ENCODE measurements around the gene PRG2. TPM values are rescaled to one million over a fixed set of nuclear protein-coding genes. Genes with fewer than 3 reads are reported as not detected.

The PRG2 gene
- total RNA-seq, 1 donor from 2014 or later: not detected

DNA sequence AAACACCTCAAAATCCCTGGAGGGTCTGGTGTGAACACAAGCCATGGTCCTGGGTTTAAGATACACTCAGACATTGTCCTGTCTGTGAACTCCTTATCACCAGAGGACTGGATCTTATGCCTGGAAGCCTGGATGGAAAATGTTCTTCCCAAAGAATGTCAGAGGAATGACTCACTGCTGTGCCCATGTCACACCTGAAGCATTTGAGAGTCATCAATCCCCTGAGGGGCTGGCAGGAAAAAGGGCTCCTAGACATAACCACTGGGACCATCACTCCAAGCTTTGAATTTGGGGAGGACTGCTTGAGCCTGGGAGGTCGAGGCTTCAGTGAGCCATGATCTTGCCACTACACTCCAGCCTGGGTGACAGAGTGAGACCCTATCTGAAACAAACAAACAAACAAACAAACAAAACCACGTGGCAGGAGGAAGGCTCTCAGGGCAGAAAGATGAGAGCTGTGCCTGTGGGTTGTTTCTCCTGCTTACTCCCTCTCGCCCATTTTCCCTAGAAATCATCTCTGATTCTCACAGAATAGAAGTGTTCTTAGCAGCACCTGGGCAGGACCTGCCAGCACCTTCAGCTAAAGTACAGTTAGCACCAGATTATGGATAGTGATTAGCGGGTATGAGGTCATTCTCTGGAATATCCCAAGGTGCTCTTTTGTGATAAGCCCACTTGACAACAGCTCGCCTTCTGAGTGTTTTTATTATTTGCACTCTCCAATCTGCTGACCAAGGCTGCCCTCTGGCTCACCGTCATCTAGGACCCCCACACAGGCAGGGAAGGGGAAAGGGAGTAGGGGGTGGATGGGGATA lies 11.9 kb upstream of the PRG2 start:
- ATAC-seq (no peak), DNase-seq (no peak)
- intact Hi-C loops (cut with micrococcal nuclease): no loop called here

DNA sequence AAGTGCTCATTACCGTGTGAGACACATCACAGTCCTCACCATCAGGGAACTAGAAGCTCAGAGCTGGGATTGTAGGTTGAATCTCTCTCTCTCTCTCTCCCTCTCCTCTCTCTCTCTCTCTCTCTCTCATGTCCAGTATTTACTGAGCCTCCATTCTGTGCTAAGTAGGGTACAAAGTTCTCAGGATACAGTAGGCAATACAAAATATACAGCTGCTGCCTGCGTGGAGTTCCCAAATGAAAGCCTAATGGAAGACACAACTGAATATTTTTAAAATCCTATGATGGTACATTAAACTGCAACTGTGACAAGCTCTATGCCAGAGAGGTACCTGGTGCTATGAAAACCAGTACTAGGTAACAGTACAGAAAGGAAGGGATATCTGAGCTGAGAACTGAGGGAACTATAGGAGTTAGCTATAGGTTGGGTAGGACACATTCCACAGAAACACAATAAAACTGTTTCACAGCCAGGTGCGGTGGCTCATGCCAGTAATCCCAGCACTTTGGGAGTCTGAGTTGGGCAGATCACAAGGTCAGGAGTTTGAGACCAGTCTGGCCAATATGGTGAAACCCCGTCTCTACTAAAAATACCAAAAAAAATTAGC lies 9.6 kb upstream of the PRG2 start:
- ATAC-seq (no peak), DNase-seq (no peak)
- intact Hi-C loops (cut with micrococcal nuclease): no loop called here

DNA sequence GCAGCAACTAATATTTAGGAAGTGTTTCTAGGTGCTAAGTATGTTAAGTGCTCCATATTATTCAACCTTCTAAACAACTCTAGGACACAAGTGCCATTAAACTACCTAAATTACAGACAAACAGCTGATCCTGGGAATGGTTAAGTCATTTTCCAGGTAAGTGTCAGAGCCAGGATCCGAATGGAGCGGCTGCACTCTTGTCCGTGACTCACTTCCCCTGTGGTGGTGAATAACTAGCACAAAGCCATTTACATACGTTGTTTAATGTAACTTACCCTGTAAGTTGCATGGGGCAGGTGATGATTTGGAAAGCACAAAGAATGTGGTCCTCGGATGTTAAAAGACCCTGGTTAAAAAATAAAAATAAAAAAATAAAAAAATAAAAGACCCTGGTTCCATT lies 8.8 kb upstream of the PRG2 start:
- no peak for DNase-seq
- intact Hi-C loops (cut with micrococcal nuclease): no loop called here
- no peak for ATAC-seq

DNA sequence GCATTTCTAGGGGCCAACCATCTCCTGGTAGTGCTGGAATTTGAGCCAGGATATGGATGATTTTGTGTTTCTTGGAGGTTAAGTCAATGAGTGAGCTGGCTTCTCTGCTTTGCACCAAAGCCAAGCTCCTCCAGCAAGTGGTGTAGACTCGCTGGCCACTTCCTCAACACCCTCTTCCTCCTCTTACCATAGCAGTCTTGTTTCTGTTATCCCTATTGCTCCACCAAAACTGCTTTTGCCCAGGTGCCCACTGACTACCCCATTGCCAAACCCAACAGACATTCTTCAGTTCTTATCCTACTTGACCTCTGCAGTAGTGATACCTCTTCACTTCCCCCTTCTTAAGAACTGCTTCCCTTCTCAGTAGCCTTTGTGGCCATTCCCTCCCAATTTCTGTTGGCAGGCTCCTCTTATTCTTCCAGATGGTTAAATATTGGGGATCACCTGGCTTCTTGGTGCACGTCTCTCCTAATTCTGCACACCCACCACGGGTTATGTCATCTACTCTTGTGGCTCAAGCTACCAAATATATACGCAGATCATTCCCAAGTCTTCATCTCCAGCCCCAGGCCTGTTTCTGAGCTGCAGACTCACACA lies 7.0 kb upstream of the PRG2 start:
- ATAC-seq (no peak), DNase-seq (no peak)
- intact Hi-C loops (cut with micrococcal nuclease): no loop called here

DNA sequence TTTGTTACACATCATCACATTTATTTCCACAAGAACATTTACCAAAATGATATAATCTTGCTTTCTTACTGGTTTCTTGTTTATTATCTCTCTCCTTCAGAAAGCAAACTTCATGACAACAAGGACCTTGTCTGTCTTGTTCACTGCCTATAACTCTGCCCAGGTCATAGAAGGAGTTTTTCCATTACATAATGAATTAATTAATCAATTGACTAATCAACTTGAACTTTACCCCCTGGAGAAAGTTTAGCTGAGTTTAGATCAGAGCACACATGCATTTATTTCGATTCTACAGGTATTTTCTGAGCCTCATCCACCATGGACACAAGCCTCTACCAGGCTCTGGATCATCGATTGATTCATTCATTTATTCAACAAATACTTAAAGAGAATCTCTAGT lies 6.3 kb upstream of the PRG2 start:
- no peak for ATAC-seq
- intact Hi-C loops (cut with micrococcal nuclease): no loop called here
- no peak for DNase-seq

DNA sequence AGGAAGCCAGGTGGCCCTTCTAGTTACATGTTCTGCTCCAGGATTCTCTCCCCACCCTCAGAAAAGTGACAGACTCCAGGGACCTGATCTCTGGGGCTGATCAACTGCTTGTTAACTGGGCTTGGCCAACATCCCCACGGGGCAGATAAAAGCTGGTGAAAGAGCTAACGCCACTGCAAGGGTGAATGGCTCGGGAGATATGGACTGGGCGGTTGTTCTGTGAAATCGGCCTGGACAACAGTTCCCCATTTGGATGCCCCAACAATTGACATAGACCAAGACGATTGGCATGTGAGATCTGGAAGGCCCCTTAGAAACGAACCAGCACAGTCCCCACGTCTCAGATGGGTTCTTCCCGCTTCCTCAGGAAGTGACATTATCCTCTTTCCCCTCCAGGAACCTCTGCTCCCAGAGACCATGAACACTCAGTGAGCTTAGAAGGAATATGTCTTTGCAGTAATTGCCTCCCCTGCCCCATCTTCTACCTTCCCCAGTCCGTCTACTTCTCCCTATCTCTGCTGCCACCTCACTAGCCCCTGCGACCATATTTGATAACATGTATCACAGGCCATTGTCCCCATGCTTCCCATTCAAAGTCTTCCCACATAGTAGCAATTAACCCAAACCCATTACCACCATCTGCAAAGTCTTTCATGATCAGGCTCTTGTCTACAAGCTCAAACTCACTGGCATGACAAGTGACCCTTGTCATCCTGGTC lies 5.6 kb upstream of the PRG2 start:
- no peak for ATAC-seq
- intact Hi-C loops (cut with micrococcal nuclease): no loop called here
- no peak for DNase-seq

DNA sequence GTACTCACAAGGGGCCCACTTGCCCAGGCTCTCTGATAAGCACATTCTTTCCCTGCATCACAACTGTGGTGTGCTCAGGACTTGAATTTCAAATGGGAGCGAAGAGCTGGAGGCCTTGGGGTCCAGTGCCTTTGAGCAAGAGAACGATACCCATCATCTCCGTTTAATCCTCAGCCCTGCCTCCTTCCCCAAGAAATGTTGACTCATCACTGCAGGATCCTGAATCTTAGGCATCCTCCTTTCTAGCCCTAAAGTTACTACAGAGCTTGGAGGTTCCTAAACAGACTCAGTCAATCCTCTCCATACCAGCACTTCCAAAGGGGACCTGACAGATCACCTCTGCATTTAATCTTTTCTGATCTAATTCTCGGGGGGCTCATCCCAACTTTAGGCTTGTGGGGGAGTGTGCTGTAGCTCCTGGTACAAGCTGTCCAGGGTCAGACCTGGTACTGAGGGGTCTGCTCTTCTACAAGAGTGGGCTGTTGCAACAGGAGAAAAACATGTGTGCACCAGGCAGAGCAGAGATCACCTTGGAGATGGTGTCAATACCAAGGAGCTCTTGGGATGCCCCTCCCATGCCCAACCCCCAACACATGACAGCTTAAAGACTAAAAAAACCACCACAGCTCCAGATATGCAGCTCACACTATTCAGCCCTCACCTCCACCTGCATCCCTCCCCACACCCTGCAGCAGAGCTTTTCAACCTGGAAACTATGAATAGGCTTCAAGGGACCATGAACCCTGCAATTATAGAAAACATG lies 3.9 kb upstream of the PRG2 start:
- intact Hi-C loops (cut with micrococcal nuclease): no loop called here
- DNase-seq (no peak), ATAC-seq (no peak)

DNA sequence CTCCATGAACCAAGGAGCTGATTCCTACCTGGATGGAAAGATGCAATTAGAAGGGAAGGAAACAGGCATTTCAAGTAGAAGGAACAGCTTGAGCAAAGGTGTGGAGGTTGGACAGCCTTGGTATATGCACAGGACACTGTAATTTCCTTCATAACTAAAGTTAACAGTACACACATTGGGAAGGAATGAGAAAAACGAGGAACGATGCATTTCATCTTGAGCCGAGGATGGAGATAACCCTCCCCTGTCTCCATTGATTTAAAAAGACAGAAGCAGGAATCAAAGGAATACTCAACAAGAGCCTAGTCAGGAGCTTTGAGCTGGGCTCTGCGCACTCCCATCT lies 2.3 kb upstream of the PRG2 start:
- DNase-seq (no peak), ATAC-seq (no peak)
- intact Hi-C loops (cut with micrococcal nuclease): no loop called here

DNA sequence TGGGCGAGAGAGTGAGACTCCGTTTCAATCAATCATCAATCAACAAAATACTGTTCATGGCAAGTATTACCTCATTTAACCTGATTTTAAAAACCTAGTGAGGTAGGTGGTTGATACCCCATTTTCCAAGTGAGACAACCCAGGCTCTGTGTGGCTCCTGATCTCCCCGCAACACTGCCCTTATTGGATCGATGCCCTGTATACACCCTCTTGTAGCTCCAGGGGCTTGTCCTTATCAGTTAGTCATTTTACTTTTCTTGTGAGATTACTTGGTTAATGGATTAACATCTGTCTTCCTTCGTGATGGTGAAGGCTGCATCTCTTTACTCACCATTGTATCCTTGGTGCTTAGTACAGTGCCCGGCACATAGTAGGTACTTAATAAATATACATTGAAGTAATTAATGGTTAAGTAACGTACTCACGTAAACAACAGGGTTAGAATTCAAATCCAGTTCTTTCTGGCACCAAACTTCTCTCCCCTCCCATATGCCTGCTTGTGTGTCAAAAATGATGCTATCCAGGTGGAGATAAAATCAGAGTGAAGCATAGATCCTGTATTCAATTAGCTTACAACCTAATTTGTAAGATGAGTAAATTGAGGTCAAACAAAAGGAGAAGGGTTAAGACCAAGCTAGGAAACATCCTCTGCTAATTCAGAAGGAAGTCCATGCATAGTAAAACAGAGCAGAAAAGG lies 1.8 kb upstream of the PRG2 start:
- no peak for DNase-seq
- ATAC-seq: no peak
- intact Hi-C loops (cut with micrococcal nuclease): no loop called here

DNA sequence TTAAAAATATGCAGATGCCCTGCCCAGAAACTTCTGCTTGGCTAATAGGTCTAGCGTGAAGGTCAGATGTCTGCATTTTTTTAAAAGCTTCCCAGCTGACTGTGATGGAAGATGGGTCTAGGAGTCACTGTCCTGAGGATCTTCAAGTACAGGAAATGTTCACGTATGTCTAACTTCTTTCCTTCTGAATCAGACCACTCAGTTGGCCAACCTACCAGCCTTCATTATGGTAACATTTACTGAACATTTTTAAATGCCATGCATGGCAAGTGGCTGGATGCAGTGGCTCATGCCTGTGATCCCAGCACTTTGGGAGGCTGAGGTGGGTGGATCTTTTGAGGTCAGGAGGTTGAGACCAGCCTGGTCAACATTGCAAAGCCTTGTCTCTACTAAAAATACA lies 1.1 kb upstream of the PRG2 start:
- ATAC-seq (no peak), DNase-seq (no peak)
- intact Hi-C loops (cut with micrococcal nuclease): no loop called here

DNA sequence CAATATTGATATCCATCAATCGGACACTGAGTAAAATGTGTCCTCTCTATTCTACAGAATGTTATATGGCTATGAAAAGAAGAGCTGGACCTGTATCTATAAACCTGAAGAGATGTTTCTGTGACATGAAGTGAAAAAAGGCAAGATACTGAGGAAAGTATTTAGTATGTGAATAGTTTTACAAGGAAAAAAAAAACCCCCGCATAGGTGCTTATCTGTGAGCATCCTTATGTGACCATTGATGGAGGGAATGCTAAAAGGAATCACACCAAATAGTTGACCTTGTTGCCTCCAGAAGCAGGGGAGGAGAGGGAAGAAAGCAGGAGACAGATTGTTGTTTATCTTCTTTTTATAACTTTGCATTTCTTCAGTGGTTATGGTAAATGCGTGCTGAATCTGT lies 661 bp upstream of the PRG2 start:
- DNase-seq (no peak), ATAC-seq (no peak)
- intact Hi-C loops (cut with micrococcal nuclease): no loop called here

DNA sequence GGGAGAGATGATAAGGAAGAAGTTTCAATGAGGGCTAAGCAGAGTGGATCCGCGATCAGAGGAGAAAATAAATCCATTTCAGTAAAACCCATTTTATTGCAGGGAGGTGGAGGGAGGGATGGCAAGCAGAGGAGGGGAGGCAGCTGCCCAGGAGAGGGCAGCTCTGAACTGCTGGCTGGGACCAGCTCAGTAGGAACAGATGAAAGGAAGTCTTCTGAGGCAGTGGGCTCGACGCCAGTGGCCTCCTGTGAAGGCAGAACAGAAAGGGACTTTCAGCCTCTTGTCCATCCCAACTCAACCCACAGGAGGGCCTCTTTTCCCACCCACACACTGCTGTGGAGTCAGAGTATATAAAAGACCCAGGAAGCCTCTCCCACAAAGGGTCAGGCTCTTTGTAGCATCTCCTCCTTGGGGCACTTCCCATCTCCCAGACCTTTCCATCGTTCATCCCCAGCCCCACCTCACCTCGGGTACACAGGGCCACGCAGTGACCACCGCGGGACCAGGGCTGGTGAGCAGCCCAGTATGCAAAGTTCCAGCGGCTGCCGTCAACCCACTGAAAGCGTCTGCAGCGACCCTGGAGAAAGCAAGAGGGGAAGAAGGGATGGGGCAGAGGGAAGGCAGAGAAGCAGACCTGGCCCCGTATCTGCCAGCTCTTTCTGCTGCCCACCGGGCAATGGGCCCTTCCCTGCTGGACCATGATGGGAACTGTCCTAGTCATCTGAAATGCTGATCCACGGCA lies 3.0 kb downstream of the PRG2 start:
- intact Hi-C loops (cut with micrococcal nuclease): no loop called here
- ATAC-seq (peak; percentile 45), DNase-seq (peak; percentile 59)

DNA sequence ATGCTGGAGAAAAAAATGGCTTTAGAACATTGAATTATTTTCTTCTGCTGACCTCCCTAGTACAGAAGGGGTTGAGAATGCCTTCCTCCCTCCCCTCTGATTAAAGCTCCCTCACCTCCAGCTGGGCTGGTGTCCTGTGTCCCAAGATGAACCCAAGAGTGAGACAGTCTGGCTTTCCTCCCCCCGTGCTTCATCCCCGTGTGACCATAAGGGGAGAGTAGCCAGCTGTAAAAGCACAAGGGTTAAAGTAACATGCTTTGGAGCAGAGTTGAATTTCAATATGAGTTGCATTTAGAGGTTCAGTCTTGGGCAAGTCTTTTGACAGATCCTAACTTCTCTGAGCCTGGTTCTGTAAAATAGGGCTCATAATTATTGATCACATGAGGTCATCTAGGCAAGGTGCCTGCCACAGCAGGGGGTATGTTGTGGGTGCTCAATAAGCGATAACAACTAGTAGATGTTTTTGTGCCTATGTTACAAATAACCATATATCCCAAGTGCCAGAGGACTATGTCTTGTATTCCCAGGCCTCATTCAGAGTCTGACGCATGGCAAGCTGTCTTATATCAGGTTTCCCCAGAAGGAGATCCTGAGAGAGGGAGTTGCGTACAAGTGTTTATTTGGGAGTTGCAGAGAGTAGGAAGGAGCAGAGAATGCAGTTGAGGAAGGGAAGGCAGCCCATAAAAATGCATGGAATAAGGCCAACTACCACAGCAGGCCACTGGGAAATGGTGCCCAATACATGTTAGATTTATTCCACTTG lies 4.1 kb downstream of the PRG2 start:
- intact Hi-C loops (cut with micrococcal nuclease): no loop called here
- peak; percentile 48 for ATAC-seq
- no peak for DNase-seq

DNA sequence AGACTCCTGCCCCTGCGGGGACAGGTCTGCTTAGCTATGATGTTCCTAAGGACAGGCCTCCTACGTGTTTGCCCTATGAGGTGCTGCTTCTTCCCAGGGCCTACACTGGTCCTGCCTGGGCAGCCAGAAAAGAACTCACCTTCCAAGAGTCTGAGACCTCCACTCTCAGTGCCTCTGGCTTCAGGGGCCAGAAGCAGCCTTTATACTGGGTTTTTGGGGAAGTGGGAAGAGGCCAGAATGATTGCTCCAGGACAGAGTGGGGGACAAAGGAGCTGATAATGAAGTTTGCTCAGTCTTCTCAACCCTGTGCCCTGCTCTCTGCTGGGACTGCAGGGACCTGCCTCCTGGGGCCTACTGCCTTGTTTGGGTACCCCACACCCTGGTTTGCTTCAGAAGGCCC lies 9.5 kb downstream of the PRG2 start, which contains the start of gene PRG3:
Gene PRG3, minus strand, starts transcription at position 176 of the 400 bp plus-strand sequence. CDS start 442 bp downstream, outside the sequence.
- intact Hi-C loops (cut with micrococcal nuclease): no loop called here
- DNase-seq (no peak), ATAC-seq (no peak)

DNA sequence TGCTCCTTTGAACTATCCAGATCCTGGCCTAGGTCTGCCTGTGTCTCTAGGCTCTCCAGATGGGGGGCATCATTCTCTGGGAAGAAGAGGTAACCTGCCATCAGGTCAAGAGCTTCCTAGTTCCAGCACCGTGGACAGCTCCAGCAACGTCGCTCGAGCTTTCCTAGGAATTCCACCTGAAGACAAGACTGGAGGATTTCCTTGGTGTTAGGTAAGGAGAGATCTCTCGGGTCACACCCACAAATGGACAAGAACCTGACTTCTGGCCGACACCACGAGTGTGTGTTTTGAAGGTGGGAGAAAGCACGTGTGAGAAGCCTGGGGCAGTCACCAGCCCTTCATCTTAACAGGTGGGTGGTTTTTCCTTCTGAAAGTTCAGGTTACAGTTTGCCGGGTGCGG lies 10.7 kb downstream of the PRG2 start:
- DNase-seq: no peak
- no peak for ATAC-seq
- intact Hi-C loops (cut with micrococcal nuclease): no loop called here

DNA sequence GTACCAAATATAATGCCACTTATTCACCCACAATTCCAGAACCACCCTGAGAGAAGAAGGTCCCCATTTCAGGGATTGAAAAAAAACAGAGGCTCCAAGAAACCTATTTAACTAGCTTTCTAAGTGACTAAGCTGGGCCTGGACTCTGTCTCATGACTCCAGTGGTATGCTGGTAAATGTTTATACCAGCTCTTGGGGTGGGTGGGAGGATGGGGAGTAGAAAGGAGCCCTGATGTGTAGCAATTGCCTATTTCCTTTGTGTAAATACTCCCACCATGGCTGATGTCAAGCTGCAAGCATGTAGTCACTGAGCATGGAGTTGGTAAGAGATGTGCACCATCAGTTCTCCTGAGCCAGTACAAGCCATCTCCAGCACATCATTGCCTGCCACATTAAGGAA lies 12.3 kb downstream of the PRG2 start:
- DNase-seq: no peak
- ATAC-seq: no peak
- intact Hi-C loops (cut with micrococcal nuclease): no loop called here

DNA sequence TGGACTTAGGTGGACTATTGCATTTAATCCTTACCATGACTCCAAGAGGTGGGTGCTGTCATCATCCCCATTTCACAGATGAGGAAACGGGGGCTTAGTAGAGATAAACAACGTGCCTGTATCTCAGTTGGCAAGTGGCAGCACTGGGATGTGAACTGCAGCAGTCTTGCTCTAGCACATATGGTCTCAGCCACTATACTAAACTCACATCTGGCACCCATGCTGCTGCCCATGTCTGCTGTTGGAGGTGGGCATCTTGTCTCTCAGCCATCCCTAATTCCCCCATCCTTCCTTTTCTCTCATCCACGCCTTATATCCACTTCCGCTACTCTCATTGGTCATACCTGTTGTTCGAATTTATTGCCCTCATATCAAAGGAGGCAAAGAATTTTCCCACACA lies 13.3 kb downstream of the PRG2 start:
- no peak for ATAC-seq
- no peak for DNase-seq
- intact Hi-C loops (cut with micrococcal nuclease): no loop called here

Measured in left ventricle myocardium superior (tissue), 1 donor.